Frontal cortex (tissue), 4 donors: ENCODE data around the gene HRH3. TPM values are rescaled to one million over a fixed set of nuclear protein-coding genes. Genes with fewer than 3 reads are reported as not detected.

ENCODE experiments used
- DNase-seq, 2 donors: peaks; one replicate each; pipeline ENCODE4 v3.0.0; 2012; ENCODE audit warnings: low spot score in 2 of 2
- FAIRE-seq: peaks from 2 replicates; lab custom pipeline; 2012; peaks lifted over from hg19 to GRCh38; lab: Jason Lieb, UNC
- total RNA-seq: library from RNA; depleted of rRNA; stranded (reverse); fragments of >200 nt; gene quantifications from one replicate; pipeline ENCODE4 v1.2.3, GENCODE V29; 2014
- donor health status: control.
- donor health status: control.
- donor health status: control.

The HRH3 gene
- total RNA-seq, 1 donor from 2014 or later: 0.82 TPM

- FAIRE-seq: no peak
- DNase-seq: no peak
These were observed 34.0 kb downstream of the HRH3 start for GRCh38 chr20:62186096-62186426.

DNA sequence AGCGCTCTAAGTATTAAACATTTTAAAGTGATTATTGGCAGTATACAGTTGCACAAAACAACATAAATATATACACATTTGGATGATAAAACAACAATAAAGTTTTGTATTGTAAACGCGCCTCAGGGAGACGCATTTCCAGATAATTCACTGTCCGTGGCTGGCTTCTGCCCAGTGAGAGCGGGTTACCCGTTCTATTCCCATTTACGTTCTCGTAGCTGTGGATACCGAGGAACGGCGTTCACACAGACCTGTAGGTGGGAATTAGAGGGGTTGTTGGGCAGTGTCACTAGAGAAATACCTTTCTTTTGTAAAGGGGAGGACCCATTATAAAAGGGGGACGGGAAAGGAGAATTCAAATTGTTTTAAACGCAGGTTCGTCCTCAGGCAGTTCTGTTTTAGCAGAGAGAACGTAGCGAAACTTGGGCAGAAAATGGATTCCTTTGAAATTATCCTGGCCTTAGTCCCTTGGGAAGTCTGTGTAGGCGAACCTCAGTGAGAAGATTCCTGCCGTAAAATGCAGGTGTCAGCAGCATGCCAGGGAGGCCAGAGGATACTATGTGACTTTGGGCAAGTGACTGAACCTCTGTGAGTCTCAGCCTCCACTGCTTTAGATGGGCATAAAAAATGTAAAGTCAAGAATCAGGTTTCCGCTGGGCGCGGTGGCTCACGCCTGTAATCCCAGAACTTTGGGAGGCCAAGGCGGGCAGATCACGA lies 36.5 kb downstream of the HRH3 start:
- no peak for DNase-seq
- no peak for FAIRE-seq

GRCh38 chr20:62182469-62183425 lies 37.3 kb downstream of the HRH3 start, which contains the start of gene MTG2:
Gene MTG2, plus strand, starts transcription at chr20:62183028. Its CDS starts 10,393 bp downstream, at chr20:62193421.
- FAIRE-seq (no peak), DNase-seq (peak; percentile 99)

GRCh38 chr20:62181808-62182207 lies 38.3 kb downstream of the HRH3 start:
- DNase-seq (no peak), FAIRE-seq (no peak)

GRCh38 chr20:62179162-62179504 lies 40.9 kb downstream of the HRH3 start:
- DNase-seq: no peak
- no peak for FAIRE-seq

DNA sequence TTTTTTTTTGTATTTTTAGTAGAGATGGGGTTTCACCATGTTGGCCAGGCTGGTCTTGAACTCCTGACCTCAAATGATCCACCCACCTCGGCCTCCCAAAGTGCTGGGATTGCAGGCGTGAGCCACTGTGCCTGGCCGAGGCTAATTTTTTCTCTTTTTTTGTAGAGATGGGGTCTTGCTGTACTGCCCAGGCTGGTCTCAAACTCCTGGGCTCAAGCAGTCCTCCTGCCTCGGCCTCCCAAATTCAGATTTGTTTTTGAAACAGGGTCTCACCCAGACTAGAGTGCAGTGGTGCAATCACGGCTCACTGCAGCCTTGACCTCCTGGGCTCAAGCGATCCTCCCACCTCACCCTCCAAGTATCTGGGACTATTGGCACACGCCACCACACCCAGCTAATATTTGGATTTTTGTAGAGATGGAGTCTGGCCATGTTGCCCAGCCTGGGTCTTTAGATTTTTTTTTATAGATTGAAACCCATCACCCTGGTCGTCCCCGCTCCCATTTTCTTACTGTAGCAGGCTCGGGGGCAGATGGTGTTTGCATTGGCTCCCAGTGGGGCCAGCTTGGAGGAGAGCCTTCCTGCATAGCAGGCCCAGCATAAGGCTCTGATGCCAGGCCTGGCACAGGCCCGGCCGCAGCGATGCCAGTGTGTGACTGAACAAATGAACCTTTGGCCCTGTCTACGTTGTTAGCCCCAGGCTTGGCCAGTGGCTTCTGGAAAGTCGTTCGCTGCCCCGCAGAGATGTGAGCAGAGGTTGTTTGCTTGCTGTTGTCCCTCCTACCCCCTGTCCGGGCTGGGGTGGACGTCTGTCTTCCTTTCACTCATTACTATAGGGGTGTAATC lies 41.5 kb downstream of the HRH3 start:
- DNase-seq: no peak
- FAIRE-seq: no peak

DNA sequence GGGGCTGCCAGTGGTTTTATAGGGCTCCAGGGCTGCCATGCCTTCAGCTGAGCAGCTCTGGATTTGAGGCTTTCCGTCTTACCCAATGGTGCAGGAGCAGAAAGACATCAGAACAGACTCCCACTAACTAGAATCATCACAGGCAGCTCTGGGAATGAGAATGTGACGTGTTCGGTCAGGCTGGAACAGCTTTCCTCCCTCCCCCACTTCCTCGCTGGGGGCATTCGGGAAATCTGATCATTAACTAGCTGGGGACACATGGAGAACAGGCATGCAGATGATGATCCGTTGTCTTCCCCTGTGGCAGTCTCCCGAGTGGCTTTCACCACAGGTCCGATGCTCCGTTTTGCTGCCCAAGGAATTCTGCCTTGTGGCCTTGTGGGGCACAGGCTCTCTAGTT lies 42.8 kb downstream of the HRH3 start:
- no peak for FAIRE-seq
- DNase-seq: no peak

GRCh38 chr20:62176866-62177265 lies 43.2 kb downstream of the HRH3 start:
- FAIRE-seq (no peak), DNase-seq (no peak)

- FAIRE-seq: no peak
- no peak for DNase-seq
These were observed 44.4 kb downstream of the HRH3 start for GRCh38 chr20:62175711-62176110.

DNA sequence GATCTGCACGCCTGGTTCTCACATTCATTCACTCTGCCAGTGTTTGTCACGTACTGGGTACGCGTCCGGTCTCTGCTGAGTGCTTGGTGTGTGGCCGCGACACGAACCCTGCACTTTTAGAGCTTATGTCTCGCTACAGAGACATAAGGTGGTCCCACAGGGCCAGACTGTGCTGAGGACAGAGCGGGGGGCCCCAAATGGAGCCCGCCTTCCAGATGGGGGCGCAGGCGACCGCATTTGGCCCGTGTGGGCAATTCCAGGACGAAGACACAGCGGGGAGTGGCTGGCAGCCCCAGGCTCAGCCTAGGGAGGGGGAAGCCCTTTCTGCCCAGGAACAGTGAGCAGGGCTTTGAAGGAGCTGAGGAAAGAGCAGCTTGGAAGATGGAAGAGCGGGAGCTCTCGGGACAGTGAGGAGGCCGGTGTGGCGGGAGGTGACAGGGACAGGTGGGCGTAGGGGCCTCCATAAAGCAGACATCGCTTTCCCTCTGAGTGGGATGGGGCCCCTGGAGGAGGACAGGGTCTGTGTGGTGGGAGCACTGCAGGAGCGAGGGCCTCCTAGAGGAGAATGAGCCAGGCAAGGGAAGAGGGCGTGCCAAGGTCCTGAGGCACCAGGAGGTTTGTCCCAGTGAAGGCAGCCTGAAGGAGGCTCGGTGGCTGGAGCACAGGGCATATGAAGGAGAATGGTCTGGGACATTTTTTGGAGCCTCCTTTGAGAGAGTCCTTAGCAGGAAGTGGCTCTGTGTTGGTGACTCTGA lies 45.0 kb downstream of the HRH3 start:
- no peak for FAIRE-seq
- DNase-seq: no peak

DNA sequence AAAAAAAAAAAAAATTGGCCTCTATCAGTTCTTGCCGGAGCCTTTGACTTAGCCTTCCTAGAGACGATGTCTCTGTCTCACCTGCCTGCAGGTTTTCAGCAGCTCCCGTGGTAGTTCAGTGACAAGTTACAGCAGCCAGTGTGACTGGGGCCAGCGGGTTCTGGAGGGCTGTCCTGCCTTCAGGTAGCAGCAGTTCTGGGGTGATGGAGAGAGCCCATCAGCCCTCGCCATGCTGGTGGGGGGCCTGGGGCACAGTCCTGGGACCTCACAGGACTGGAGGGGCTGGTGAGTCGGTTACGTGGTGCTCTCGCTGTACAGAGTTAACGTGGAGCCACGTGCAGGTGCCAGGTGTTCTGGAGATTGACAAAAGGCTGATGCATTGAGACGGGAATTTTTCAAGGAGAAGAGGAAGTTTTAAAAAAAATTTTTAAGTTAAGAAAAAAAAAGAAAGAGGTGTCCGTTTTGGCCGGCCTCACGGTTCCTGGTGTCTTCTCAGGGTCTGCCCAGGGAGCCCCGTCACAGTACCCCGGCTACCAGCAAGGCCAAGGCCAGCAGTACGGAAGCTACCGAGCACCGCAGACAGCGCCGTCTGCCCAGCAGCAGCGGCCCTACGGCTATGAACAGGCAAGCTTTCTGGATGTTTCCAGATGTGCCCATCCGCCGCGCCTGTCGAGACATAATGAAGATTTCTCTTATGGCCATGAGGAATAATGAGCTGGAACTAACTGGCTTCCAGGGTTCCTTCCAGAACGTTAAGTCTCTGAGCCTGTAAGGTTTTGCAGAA lies 45.9 kb downstream of the HRH3 start:
- FAIRE-seq (no peak), DNase-seq (no peak)

DNA sequence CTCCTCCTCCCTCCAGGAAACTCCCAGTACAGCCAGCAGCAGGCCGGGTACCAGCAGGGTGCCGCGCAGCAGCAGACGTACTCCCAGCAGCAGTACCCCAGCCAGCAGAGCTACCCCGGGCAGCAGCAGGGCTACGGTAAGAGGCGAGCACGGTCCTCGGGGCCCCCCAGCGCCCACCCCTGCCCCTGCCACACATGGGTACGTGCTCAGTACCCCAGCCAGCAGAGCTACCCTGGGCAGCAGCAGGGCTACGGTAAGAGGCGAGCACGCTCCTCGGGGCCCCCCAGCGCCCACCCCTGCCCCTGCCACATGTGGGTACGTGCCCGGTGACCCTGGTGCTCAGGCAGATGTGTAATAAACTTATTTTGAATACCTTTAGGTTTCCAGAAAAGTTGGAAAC lies 47.4 kb downstream of the HRH3 start:
- DNase-seq: no peak
- FAIRE-seq: no peak

DNA sequence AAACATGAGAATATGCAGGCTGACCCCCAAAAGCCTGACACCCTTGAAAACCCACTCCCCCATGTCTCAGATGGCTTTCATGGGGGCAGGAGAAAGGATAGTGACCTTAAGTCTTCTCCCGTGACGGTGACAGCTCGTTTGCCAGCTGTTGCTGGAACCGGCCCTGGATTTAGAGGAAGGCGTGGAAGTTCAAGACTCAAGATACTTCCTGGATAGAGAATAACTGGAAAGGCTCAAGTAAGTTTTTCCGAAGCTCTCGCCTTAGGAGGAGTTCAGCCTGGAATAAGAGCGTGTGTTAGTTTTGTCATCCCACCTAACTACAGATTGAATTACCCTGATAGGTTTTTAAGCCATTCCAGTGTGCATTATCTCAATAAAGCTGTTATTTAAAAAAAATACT lies 48.8 kb downstream of the HRH3 start:
- no peak for FAIRE-seq
- DNase-seq: no peak

DNA sequence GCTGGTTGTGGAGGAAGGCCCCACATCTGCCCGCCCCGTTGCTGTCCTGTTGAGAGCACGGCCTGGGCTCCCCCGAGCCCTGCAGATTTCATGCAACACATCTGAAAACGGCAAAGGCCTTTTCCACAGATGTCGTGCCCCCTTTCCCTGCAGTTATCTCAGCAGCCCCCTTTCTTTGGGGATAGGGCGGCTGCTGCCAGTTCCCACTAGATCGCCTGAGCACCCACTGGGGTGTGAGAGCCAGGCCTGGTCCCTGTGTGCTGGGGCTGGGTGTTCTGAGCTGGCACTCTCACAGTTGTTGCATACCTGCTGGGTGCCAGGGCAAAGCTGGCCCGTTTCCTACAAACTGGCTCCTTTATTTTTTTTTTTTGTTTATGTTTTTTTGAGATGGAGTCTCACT lies 49.5 kb downstream of the HRH3 start:
- no peak for DNase-seq
- FAIRE-seq: no peak

- DNase-seq (no peak), FAIRE-seq (no peak)
These were observed 51.1 kb downstream of the HRH3 start for GRCh38 chr20:62168890-62169435.

DNA sequence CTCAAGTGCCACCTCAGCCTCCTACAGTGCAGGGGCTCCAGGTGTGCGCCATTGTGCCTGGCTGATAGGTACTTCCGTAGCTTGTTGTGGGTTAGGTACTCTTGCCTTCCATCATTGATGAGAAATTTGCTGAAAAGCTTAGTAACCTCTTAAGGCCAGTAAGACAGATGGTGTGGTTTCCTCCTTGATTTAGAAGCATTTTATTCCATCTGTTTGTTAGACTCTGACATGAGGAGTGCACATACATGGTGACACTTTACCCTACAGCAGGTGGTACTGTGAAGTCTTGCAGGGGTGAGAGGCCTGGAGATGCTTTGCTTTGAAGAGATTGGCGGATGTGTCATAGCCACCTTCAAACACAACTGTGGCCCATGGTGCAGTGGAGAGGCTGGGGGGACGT lies 52.0 kb downstream of the HRH3 start:
- DNase-seq (no peak), FAIRE-seq (no peak)

DNA sequence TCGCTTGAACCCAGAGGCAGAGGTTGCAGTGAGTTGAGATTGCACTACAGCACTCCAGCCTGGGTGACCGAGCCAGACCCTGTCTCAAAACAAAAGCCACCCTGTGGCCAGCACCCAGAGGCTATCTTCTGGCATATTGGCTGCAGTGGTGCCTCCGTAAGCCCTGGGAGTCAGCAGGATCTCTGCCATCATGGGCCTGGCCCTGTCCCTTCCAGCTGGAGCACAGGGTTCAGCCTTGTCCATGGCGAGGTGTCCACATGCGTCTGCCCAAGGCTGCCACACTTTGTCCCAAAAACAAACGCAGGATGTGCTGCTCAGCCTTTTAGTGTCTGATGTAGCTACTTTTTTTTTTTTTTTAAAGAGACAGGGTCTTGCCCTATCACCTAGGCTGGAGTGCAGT lies 52.6 kb downstream of the HRH3 start:
- DNase-seq (no peak), FAIRE-seq (no peak)

- no peak for DNase-seq
- FAIRE-seq: no peak
These were observed 54.2 kb downstream of the HRH3 start for GRCh38 chr20:62165762-62166399.
